SK-N-SH treated with all-trans-retinoic acid at 6 μM for 48 hours (cell line): Measurements from ENCODE around the gene MNT.

Source experiments
- ATAC-seq: fragments of 200-7000 bp; cut with Tn5 transposase; 3 replicates; pipeline ENCODE4 v1.9.1; 2020; ENCODE audit warnings: mild to moderate bottlenecking, moderate library complexity
- ARNTL ChIP-seq: fragments of 450-650 bp; formaldehyde crosslinking; IDR thresholded peaks from 2 replicates; pipeline ENCODE4 v1.5.0; 2020; ENCODE audit warnings: low read depth, mild to moderate bottlenecking, moderate library complexity, borderline replicate concordance
- BACH2 ChIP-seq: fragments of 250-450 bp; sonication (Bioruptor Pico); IDR thresholded peaks from 2 replicates; pipeline ENCODE4 v1.9.0; 2021; ENCODE audit warnings: mild to moderate bottlenecking, borderline replicate concordance
- CSDC2 ChIP-seq: fragments of 250-450 bp; sonication (Bioruptor Pico); IDR thresholded peaks from 2 replicates; pipeline ENCODE4 v1.5.0; 2020; ENCODE audit warnings: mild to moderate bottlenecking, moderate library complexity
- CSRNP3 ChIP-seq: fragments of 250-450 bp; sonication (Bioruptor Pico); IDR thresholded peaks from 2 replicates; pipeline ENCODE4 v1.5.1; 2021; ENCODE audit warnings: mild to moderate bottlenecking, moderate library complexity
- ESRRG ChIP-seq: fragments of 250-450 bp; sonication (Bioruptor Pico); IDR thresholded peaks from 2 replicates; pipeline ENCODE4 v1.6.1; 2021; ENCODE audit warnings: mild to moderate bottlenecking
- GLIS3 ChIP-seq: fragments of 250-450 bp; sonication (Bioruptor Pico); IDR thresholded peaks from 2 replicates; pipeline ENCODE4 v1.5.0; 2020; ENCODE audit warnings: mild to moderate bottlenecking, moderate library complexity
- ISL1 ChIP-seq: fragments of 250-450 bp; sonication (Bioruptor Pico); IDR thresholded peaks from 2 replicates; pipeline ENCODE4 v2.1.2; 2022; ENCODE audit warnings: mild to moderate bottlenecking, moderate library complexity
- OSR1 ChIP-seq: fragments of 250-450 bp; sonication (Bioruptor Pico); IDR thresholded peaks from 2 replicates; pipeline ENCODE4 v1.8.0; 2022; ENCODE audit warnings: moderate library complexity, mild to moderate bottlenecking, inconsistent platforms
- POU6F1 ChIP-seq: fragments of 250-450 bp; sonication (Bioruptor Pico); IDR thresholded peaks from 2 replicates; pipeline ENCODE4 v1.8.0; 2021; ENCODE audit warnings: low read depth, mild to moderate bottlenecking, moderate library complexity, borderline replicate concordance
- PPARA ChIP-seq: fragments of 250-450 bp; sonication (Bioruptor Pico); IDR thresholded peaks from 2 replicates; pipeline ENCODE4 v1.5.0; 2020; ENCODE audit warnings: mild to moderate bottlenecking, borderline replicate concordance
- RARB ChIP-seq: fragments of 250-450 bp; sonication (Bioruptor Pico); IDR thresholded peaks from 2 replicates; pipeline ENCODE4 v1.8.0; 2021; ENCODE audit warnings: mild to moderate bottlenecking, moderate library complexity
- SNAI2 ChIP-seq: fragments of 250-450 bp; sonication (Bioruptor Pico); IDR thresholded peaks from 2 replicates; pipeline ENCODE4 v1.5.0; 2020; ENCODE audit warnings: mild to moderate bottlenecking, moderate library complexity
- TCF4 ChIP-seq: fragments of 250-450 bp; sonication (Bioruptor Pico); IDR thresholded peaks from 2 replicates; pipeline ENCODE4 v1.8.0; 2021; ENCODE audit warnings: mild to moderate bottlenecking, moderate library complexity, borderline replicate concordance
- TOX ChIP-seq: fragments of 250-450 bp; sonication (Bioruptor Pico); IDR thresholded peaks from 2 replicates; pipeline ENCODE4 v1.8.0; 2021; ENCODE audit warnings: mild to moderate bottlenecking, moderate library complexity, borderline replicate concordance
- ZC3H10 ChIP-seq: fragments of 250-450 bp; sonication (Bioruptor Pico); IDR thresholded peaks from 2 replicates; pipeline ENCODE4 v1.5.1; 2021; ENCODE audit warnings: mild to moderate bottlenecking, moderate library complexity
- ZFP3 ChIP-seq: fragments of 250-450 bp; sonication (Bioruptor Pico); IDR thresholded peaks from 2 replicates; pipeline ENCODE4 v1.5.0; 2020; ENCODE audit warnings: mild to moderate bottlenecking, moderate library complexity
- ZFP30 ChIP-seq: fragments of 450-650 bp; formaldehyde crosslinking; IDR thresholded peaks from 2 replicates; pipeline ENCODE4 v1.5.0; 2022; ENCODE audit warnings: mild to moderate bottlenecking, moderate library complexity
- ZNF565 ChIP-seq: fragments of 450-650 bp; formaldehyde crosslinking; conservative IDR thresholded peaks from 2 replicates; pipeline ENCODE4 v1.5.0; 2020; ENCODE audit warnings: low read depth, mild to moderate bottlenecking, moderate library complexity
- ZNF70 ChIP-seq: fragments of 450-650 bp; formaldehyde crosslinking; IDR thresholded peaks from 2 replicates; pipeline ENCODE4 v1.5.0; 2020; ENCODE audit warnings: mild to moderate bottlenecking, moderate library complexity
- ZNF8 ChIP-seq: fragments of 450-650 bp; formaldehyde crosslinking; IDR thresholded peaks from 2 replicates; pipeline ENCODE4 v1.5.0; 2020; ENCODE audit warnings: mild to moderate bottlenecking, moderate library complexity
- TF ChIP-seq, protein P1 (sequence below): fragments of 250-450 bp; sonication (Bioruptor Pico); IDR thresholded peaks from 2 replicates; pipeline ENCODE4 v1.5.1; 2020; ENCODE audit warnings: low read depth, mild to moderate bottlenecking, moderate library complexity
- TF ChIP-seq, protein P2 (sequence below): fragments of 250-450 bp; sonication (Bioruptor Pico); IDR thresholded peaks from 2 replicates; pipeline ENCODE4 v1.8.0; 2020; ENCODE audit warnings: mild to moderate bottlenecking, moderate library complexity, borderline replicate concordance
- TF ChIP-seq, protein P3 (sequence below): fragments of 250-450 bp; sonication (Bioruptor Pico); IDR thresholded peaks from 2 replicates; pipeline ENCODE4 v1.5.0; 2020; ENCODE audit warnings: mild to moderate bottlenecking, moderate library complexity

Gene MNT

DNA sequence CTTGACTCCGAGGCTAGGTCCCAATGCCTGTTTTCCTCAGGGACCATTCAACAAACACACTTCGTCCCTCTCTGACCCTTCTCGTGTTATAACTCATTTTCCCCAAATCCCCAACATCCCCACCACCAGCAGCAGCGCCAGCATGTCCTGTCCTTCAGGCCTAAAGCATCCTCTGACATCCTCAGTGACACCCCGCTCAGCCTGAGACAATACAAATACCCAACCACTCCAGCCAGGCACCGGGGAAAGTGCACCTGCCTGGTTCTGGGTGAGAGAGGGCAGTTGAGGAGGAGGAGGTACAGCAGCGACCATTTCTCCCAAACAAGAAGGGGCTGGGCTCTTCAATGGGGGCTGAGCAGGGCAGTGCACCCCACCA is 4.7 kb downstream of the MNT start:
- no peak for TF ChIP-seq RARB (CRISPR knock-in tag)
- TF ChIP-seq CSRNP3 (CRISPR knock-in tag) = no peak
- TF ChIP-seq, protein P1, sequence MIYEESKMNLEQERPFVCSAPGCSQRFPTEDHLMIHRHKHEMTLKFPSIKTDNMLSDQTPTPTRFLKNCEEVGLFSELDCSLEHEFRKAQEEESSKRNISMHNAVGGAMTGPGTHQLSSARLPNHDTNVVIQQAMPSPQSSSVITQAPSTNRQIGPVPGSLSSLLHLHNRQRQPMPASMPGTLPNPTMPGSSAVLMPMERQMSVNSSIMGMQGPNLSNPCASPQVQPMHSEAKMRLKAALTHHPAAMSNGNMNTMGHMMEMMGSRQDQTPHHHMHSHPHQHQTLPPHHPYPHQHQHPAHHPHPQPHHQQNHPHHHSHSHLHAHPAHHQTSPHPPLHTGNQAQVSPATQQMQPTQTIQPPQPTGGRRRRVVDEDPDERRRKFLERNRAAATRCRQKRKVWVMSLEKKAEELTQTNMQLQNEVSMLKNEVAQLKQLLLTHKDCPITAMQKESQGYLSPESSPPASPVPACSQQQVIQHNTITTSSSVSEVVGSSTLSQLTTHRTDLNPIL (CRISPR knock-in tag) = no peak
- TF ChIP-seq ZFP30 (CRISPR knock-in tag) = no peak
- TF ChIP-seq BACH2 (CRISPR knock-in tag) = no peak
- TF ChIP-seq ZNF70 (CRISPR knock-in tag) = no peak
- no peak for TF ChIP-seq SNAI2 (CRISPR knock-in tag)
- TF ChIP-seq PPARA (CRISPR knock-in tag) = no peak
- TF ChIP-seq TCF4 (CRISPR knock-in tag) = no peak
- no peak for TF ChIP-seq ZC3H10 (CRISPR knock-in tag)
- TF ChIP-seq POU6F1 (CRISPR knock-in tag) = no peak
- no peak for TF ChIP-seq ESRRG (CRISPR knock-in tag)
- no peak for TF ChIP-seq ISL1
- TF ChIP-seq, protein P2, sequence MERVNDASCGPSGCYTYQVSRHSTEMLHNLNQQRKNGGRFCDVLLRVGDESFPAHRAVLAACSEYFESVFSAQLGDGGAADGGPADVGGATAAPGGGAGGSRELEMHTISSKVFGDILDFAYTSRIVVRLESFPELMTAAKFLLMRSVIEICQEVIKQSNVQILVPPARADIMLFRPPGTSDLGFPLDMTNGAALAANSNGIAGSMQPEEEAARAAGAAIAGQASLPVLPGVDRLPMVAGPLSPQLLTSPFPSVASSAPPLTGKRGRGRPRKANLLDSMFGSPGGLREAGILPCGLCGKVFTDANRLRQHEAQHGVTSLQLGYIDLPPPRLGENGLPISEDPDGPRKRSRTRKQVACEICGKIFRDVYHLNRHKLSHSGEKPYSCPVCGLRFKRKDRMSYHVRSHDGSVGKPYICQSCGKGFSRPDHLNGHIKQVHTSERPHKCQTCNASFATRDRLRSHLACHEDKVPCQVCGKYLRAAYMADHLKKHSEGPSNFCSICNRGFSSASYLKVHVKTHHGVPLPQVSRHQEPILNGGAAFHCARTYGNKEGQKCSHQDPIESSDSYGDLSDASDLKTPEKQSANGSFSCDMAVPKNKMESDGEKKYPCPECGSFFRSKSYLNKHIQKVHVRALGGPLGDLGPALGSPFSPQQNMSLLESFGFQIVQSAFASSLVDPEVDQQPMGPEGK (CRISPR knock-in tag) = no peak
- no peak for ATAC-seq

DNA sequence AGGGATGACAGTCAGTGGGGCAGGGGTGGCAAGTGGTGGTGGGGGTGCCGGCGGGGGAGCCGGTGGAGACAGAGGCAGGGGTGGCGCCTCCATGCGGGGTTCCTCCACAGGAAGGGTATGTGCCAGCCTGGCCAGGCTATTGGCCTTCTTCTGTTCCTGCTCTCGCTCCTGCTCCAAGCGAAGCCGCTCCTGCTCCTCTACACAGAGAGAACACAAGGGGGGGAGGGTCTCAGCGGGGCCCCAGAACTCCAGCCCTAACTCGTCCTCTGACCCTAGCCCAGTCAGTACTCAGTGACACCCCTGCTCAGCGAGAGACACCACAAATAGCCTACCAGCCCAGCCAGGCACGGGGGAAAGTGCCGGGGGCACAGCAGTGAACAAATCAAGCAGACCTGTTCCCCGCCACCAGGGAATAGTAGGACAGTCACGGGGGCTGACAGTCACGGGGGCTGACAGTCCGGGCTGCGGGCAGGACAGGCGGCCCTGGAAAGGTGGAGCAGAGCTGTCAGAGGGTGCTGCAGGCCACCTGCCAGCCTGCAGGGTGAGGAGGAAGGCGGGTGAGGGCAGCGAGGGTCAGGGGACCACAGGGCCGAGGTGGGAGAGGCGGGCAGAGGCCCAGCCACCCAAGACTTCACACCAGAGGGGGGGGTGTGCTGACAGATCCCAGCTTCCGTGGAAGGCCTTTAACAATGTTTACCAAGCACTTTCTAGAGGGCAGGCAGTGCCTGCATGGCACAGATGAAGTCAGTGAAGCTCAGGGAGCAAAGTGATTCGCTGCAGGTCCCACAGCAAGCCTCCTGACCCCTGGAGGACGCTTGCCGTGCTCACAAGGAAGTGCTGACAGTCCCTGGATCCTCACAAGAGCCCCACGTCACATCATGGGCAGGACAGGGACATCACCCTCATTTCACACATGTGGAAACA is 5.3 kb downstream of the MNT start:
- ATAC-seq = no peak
- TF ChIP-seq, protein P2 (CRISPR knock-in tag) = no peak
- TF ChIP-seq ISL1 = no peak
- TF ChIP-seq GLIS3 = no peak
- no peak for TF ChIP-seq ARNTL
- no peak for TF ChIP-seq TOX (CRISPR knock-in tag)
- TF ChIP-seq ZC3H10 (CRISPR knock-in tag) = no peak
- no peak for TF ChIP-seq ZNF8 (CRISPR knock-in tag)
- no peak for TF ChIP-seq RARB (CRISPR knock-in tag)
- no peak for TF ChIP-seq CSDC2 (CRISPR knock-in tag)
- TF ChIP-seq ZFP30 (CRISPR knock-in tag) = no peak
- no peak for TF ChIP-seq ZNF70 (CRISPR knock-in tag)
- no peak for TF ChIP-seq ZFP3 (CRISPR knock-in tag)
- no peak for TF ChIP-seq ESRRG (CRISPR knock-in tag)
- TF ChIP-seq OSR1 (CRISPR knock-in tag) = no peak
- TF ChIP-seq PPARA (CRISPR knock-in tag) = no peak
- no peak for TF ChIP-seq BACH2 (CRISPR knock-in tag)
- no peak for TF ChIP-seq TCF4 (CRISPR knock-in tag)
- TF ChIP-seq POU6F1 (CRISPR knock-in tag) = no peak
- TF ChIP-seq ZNF565 (CRISPR knock-in tag) = no peak
- TF ChIP-seq, protein P3, sequence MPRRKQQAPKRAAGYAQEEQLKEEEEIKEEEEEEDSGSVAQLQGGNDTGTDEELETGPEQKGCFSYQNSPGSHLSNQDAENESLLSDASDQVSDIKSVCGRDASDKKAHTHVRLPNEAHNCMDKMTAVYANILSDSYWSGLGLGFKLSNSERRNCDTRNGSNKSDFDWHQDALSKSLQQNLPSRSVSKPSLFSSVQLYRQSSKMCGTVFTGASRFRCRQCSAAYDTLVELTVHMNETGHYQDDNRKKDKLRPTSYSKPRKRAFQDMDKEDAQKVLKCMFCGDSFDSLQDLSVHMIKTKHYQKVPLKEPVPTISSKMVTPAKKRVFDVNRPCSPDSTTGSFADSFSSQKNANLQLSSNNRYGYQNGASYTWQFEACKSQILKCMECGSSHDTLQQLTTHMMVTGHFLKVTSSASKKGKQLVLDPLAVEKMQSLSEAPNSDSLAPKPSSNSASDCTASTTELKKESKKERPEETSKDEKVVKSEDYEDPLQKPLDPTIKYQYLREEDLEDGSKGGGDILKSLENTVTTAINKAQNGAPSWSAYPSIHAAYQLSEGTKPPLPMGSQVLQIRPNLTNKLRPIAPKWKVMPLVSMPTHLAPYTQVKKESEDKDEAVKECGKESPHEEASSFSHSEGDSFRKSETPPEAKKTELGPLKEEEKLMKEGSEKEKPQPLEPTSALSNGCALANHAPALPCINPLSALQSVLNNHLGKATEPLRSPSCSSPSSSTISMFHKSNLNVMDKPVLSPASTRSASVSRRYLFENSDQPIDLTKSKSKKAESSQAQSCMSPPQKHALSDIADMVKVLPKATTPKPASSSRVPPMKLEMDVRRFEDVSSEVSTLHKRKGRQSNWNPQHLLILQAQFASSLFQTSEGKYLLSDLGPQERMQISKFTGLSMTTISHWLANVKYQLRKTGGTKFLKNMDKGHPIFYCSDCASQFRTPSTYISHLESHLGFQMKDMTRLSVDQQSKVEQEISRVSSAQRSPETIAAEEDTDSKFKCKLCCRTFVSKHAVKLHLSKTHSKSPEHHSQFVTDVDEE = no peak
